ENCODE measurements around the gene SGIP1.

Gene SGIP1

DNA sequence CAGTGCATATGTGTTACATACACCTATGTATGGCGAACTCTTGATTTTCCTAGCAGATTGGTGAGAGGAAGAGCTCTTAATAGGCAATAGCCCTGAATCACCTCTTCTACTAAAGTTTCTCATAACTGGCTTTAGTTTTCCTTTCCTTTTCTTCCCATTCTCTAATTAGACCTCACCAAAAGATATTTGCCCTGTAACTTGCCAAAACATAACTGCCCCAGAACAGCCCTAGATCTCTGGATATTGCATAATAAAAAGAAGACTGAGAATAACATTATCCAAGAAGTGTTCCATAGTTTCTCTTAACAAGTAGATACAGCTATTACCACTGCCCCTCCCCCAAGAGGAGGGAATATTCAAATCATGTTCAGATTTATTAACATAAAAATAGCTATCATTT is 16.3 kb downstream of the SGIP1 start:
- Histone ChIP-seq H2AFZ (ENCODE audit: insufficient read depth, low read length, poor library complexity) (no peak overlapping the region), H3K9ac (ENCODE audit: low read length) (no peak overlapping the region), H3K4ac (ENCODE audit: low read depth, low read length) (no peak overlapping the region), H3K27ac (ENCODE audit: low read depth, low read length) (no peak overlapping the region), H3K4me3 (ENCODE audit: low read depth, low read length) (no peak overlapping the region), H2AK5ac (ENCODE audit: low read length) (no peak overlapping the region), H3K18ac (ENCODE audit: low read length) (no peak overlapping the region), H2BK12ac (ENCODE audit: low read length) (no peak overlapping the region), H3K79me1 (ENCODE audit: low read length) (no peaks in the 10 kb centered on the region), H4K91ac (ENCODE audit: low read depth, low read length) (no peak overlapping the region), H3K4me2 (ENCODE audit: low read length) (no peak overlapping the region), H2BK5ac (ENCODE audit: low read depth, low read length, poor library complexity) (no peak overlapping the region), H2BK120ac (ENCODE audit: insufficient read depth, low read length, poor library complexity) (no peak overlapping the region), H3K23ac (ENCODE audit: low read length) (no peak overlapping the region), H4K8ac (ENCODE audit: low read depth, low read length) (no peak overlapping the region), H3K36me3 (ENCODE audit: control insufficient read depth in 1 of 2, insufficient read depth in 2 of 2, low read length in 2 of 2) (no peaks in the 10 kb centered on the region), H3K79me2 (ENCODE audit: control insufficient read depth, insufficient read depth, low read length, poor library complexity) (no peaks in the 10 kb centered on the region), H3K14ac (ENCODE audit: low read length) (no peak overlapping the region), H4K12ac (ENCODE audit: low read depth, low read length) (no peak overlapping the region), H3K27me3 (ENCODE audit: insufficient read depth, low read length) (no peaks in the 10 kb centered on the region), H3K9me3 (ENCODE audit: insufficient read depth, low read depth, low read length) (no peaks in the 10 kb centered on the region), H3K4me1 (ENCODE audit: control insufficient read depth in 1 of 2, insufficient read depth in 2 of 2, low read length in 2 of 2) (no peaks in the 10 kb centered on the region)
- no CpG with 5 or more reads among the region's 1 CpG for WGBS (ENCODE audit: extremely low coverage, insufficient coverage, insufficient read length)
- no peak for DNase-seq

DNA sequence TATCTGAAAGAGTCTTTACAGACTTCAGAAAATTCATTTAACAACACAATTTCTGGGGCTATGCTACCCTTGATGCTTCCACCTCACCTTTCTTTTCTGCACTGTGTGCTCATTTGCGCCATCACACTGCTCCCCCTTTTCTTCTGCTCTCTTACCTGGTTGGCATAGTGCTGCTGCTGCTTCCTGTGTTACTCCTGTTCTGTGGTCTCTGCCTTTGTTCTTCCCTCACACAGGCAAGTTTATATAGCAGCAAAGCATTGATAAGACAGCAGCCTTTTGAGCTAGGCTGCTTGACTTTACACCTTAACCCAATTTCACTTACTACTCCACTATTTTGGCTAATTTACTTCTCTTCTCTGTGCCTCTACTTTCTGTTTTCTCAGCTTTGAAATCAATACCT is 18.3 kb downstream of the SGIP1 start:
- no peaks in the 10 kb centered on the region for H3K4me1 ChIP-seq (ENCODE audit: control insufficient read depth in 1 of 2, insufficient read depth in 2 of 2, low read length in 2 of 2)
- no peak for DNase-seq
- H2BK12ac ChIP-seq (ENCODE audit: low read length) = no peak overlapping the region
- no peak overlapping the region for H3K18ac ChIP-seq (ENCODE audit: low read length)
- no peak overlapping the region for H3K4me2 ChIP-seq (ENCODE audit: low read length)
- no peak overlapping the region for H3K23ac ChIP-seq (ENCODE audit: low read length)
- no peak overlapping the region for H4K8ac ChIP-seq (ENCODE audit: low read depth, low read length)
- H3K4me3 ChIP-seq (ENCODE audit: low read depth, low read length) = no peak overlapping the region
- no peak overlapping the region for H4K12ac ChIP-seq (ENCODE audit: low read depth, low read length)
- no peaks in the 10 kb centered on the region for H3K79me1 ChIP-seq (ENCODE audit: low read length)
- no peak overlapping the region for H3K4ac ChIP-seq (ENCODE audit: low read depth, low read length)
- no CpG with 5 or more reads among the region's 1 CpG for WGBS (ENCODE audit: extremely low coverage, insufficient coverage, insufficient read length)
- H2BK120ac ChIP-seq (ENCODE audit: insufficient read depth, low read length, poor library complexity) = no peak overlapping the region
- H2AK5ac ChIP-seq (ENCODE audit: low read length) = no peak overlapping the region
- no peak overlapping the region for H4K91ac ChIP-seq (ENCODE audit: low read depth, low read length)
- no peaks in the 10 kb centered on the region for H3K79me2 ChIP-seq (ENCODE audit: control insufficient read depth, insufficient read depth, low read length, poor library complexity)
- no peak overlapping the region for H3K27ac ChIP-seq (ENCODE audit: low read depth, low read length)
- H2BK5ac ChIP-seq (ENCODE audit: low read depth, low read length, poor library complexity) = no peak overlapping the region
- H3K27me3 ChIP-seq (ENCODE audit: insufficient read depth, low read length) = no peaks in the 10 kb centered on the region
- H3K36me3 ChIP-seq (ENCODE audit: control insufficient read depth in 1 of 2, insufficient read depth in 2 of 2, low read length in 2 of 2) = no peaks in the 10 kb centered on the region
- no peak overlapping the region for H3K14ac ChIP-seq (ENCODE audit: low read length)
- no peaks in the 10 kb centered on the region for H3K9me3 ChIP-seq (ENCODE audit: insufficient read depth, low read depth, low read length)
- no peak overlapping the region for H2AFZ ChIP-seq (ENCODE audit: insufficient read depth, low read length, poor library complexity)
- no peak overlapping the region for H3K9ac ChIP-seq (ENCODE audit: low read length)

DNA sequence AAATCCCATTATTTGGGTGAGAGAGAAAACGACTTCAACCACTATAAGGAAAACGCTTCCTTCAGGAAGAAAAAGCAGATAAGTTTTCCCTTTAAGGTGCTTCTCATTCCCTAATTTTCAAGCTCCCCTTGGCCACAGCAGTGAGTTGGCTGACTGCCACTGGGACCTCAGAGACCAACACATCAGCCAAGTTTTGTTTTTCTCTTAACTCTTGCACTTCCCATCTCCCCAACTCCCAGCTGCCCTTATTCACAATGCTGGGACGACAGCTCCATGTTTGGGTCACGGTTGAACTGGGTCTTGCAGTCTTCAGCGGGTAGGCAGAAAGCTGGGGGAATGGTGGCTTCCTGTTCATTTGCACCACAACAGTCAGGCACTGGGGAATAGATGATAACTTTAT is 18.9 kb downstream of the SGIP1 start:
- Histone ChIP-seq H3K4me3 (ENCODE audit: low read depth, low read length) (no peak overlapping the region), H3K27ac (ENCODE audit: low read depth, low read length) (no peak overlapping the region), H3K9me3 (ENCODE audit: insufficient read depth, low read depth, low read length) (no peaks in the 10 kb centered on the region), H3K4me2 (ENCODE audit: low read length) (no peak overlapping the region), H3K4me1 (ENCODE audit: control insufficient read depth in 1 of 2, insufficient read depth in 2 of 2, low read length in 2 of 2) (no peaks in the 10 kb centered on the region), H3K27me3 (ENCODE audit: insufficient read depth, low read length) (no peaks in the 10 kb centered on the region), H3K14ac (ENCODE audit: low read length) (no peak overlapping the region), H2AFZ (ENCODE audit: insufficient read depth, low read length, poor library complexity) (no peak overlapping the region), H3K23ac (ENCODE audit: low read length) (no peak overlapping the region), H3K79me2 (ENCODE audit: control insufficient read depth, insufficient read depth, low read length, poor library complexity) (no peaks in the 10 kb centered on the region), H2BK120ac (ENCODE audit: insufficient read depth, low read length, poor library complexity) (no peak overlapping the region), H3K36me3 (ENCODE audit: control insufficient read depth in 1 of 2, insufficient read depth in 2 of 2, low read length in 2 of 2) (no peaks in the 10 kb centered on the region), H3K79me1 (ENCODE audit: low read length) (no peaks in the 10 kb centered on the region), H4K91ac (ENCODE audit: low read depth, low read length) (no peak overlapping the region), H3K4ac (ENCODE audit: low read depth, low read length) (no peak overlapping the region), H4K12ac (ENCODE audit: low read depth, low read length) (no peak overlapping the region), H2AK5ac (ENCODE audit: low read length) (no peak overlapping the region), H2BK5ac (ENCODE audit: low read depth, low read length, poor library complexity) (no peak overlapping the region), H4K8ac (ENCODE audit: low read depth, low read length) (no peak overlapping the region), H2BK12ac (ENCODE audit: low read length) (no peak overlapping the region), H3K18ac (ENCODE audit: low read length) (no peak overlapping the region), H3K9ac (ENCODE audit: low read length) (no peak overlapping the region)
- DNase-seq = no peak
- WGBS (ENCODE audit: extremely low coverage, insufficient coverage, insufficient read length) = no CpG with 5 or more reads among the region's 5 CpGs

DNA sequence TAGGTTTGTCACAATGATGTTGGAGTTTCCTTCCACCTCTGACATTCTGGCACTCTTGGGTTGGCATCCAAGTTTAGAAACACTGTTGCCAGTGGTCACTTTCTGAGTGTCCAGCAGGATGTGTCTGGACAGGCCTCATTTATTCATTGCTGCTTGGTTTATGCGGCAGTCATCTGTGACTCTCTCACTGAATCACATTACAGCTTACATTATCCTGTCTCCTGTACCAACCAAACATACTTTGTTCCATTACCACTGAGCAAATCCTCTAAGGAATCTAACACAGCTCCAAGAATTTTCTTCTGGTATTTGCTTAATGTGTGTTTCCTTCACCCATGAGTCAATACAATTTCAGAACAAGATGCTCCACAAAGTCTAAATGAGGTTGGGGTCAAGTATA is 19.9 kb downstream of the SGIP1 start:
- Histone ChIP-seq H3K27ac (ENCODE audit: low read depth, low read length) (no peak overlapping the region), H3K4me3 (ENCODE audit: low read depth, low read length) (no peak overlapping the region), H4K12ac (ENCODE audit: low read depth, low read length) (no peak overlapping the region), H3K14ac (ENCODE audit: low read length) (no peak overlapping the region), H3K4me1 (ENCODE audit: control insufficient read depth in 1 of 2, insufficient read depth in 2 of 2, low read length in 2 of 2) (no peaks in the 10 kb centered on the region), H3K79me2 (ENCODE audit: control insufficient read depth, insufficient read depth, low read length, poor library complexity) (no peaks in the 10 kb centered on the region), H2BK120ac (ENCODE audit: insufficient read depth, low read length, poor library complexity) (no peak overlapping the region), H3K4me2 (ENCODE audit: low read length) (no peak overlapping the region), H3K36me3 (ENCODE audit: control insufficient read depth in 1 of 2, insufficient read depth in 2 of 2, low read length in 2 of 2) (no peaks in the 10 kb centered on the region), H3K23ac (ENCODE audit: low read length) (no peak overlapping the region), H3K18ac (ENCODE audit: low read length) (no peak overlapping the region), H3K9me3 (ENCODE audit: insufficient read depth, low read depth, low read length) (no peaks in the 10 kb centered on the region), H3K9ac (ENCODE audit: low read length) (no peak overlapping the region), H3K27me3 (ENCODE audit: insufficient read depth, low read length) (no peaks in the 10 kb centered on the region), H3K79me1 (ENCODE audit: low read length) (no peaks in the 10 kb centered on the region), H4K8ac (ENCODE audit: low read depth, low read length) (no peak overlapping the region), H2AK5ac (ENCODE audit: low read length) (no peak overlapping the region), H2AFZ (ENCODE audit: insufficient read depth, low read length, poor library complexity) (no peak overlapping the region), H4K91ac (ENCODE audit: low read depth, low read length) (no peak overlapping the region), H2BK12ac (ENCODE audit: low read length) (no peak overlapping the region), H3K4ac (ENCODE audit: low read depth, low read length) (no peak overlapping the region), H2BK5ac (ENCODE audit: low read depth, low read length, poor library complexity) (no peak overlapping the region)
- DNase-seq = no peak
- WGBS (ENCODE audit: extremely low coverage, insufficient coverage, insufficient read length) = no CpG with 5 or more reads among the region's 1 CpG

All from trophoblast cell (in vitro differentiated cells and primary cell).